Osteoblast (primary cell): ENCODE results near the gene PLAAT2. TPM values are rescaled to one million over a fixed set of nuclear protein-coding genes. Genes with fewer than 3 reads are reported as not detected.
A peak's percentile ranks its signal among the peaks of the same experiment; 100 is the strongest.

Experiments
- DNase-seq: peaks from one replicate; pipeline ENCODE4 v3.0.0; 2011; ENCODE audit warnings: low spot score, mixed read lengths; ENCODE audit not compliant: insufficient read length; ENCODE audit errors: missing footprints
- H2AFZ ChIP-seq: 2 replicates; pipeline ENCODE4 v1.6.0; 2011; ENCODE audit warnings: mild to moderate bottlenecking, low read length
- H3K27ac ChIP-seq: 2 replicates; pipeline ENCODE4 v1.5.1; 2011; ENCODE audit warnings: mild to moderate bottlenecking, low read depth, low read length, moderate library complexity
- H3K27me3 ChIP-seq: 2 replicates; pipeline ENCODE4 v1.6.0; 2012; ENCODE audit warnings: mild to moderate bottlenecking, control low read depth, inconsistent platforms, low read length, moderate library complexity; ENCODE audit not compliant: insufficient read depth
- H3K36me3 ChIP-seq: 2 replicates; pipeline ENCODE4 v1.5.1; 2011; ENCODE audit warnings: mild to moderate bottlenecking, low read length, control low read depth, moderate library complexity; ENCODE audit not compliant: insufficient read depth
- H3K4me1 ChIP-seq: 2 replicates; pipeline ENCODE4 v1.5.1; 2011; ENCODE audit warnings: mild to moderate bottlenecking, low read length, control low read depth, moderate library complexity; ENCODE audit not compliant: insufficient read depth
- H3K4me2 ChIP-seq: 2 replicates; pipeline ENCODE4 v1.6.0; 2011; ENCODE audit warnings: mild to moderate bottlenecking, low read length; ENCODE audit not compliant: insufficient read depth
- H3K4me3 ChIP-seq: fragments of 200-600 bp; sonication (generic); 3 replicates; pipeline ENCODE4 v1.5.1; 2012; ENCODE audit warnings: mild to moderate bottlenecking, low read length, inconsistent platforms; ENCODE audit not compliant: insufficient read depth
- H3K79me2 ChIP-seq: 2 replicates; pipeline ENCODE4 v1.6.0; 2012; ENCODE audit warnings: mild to moderate bottlenecking, low read length, control low read depth, inconsistent platforms; ENCODE audit not compliant: insufficient read depth
- H3K9me3 ChIP-seq: 2 replicates; pipeline ENCODE4 v1.5.1; 2011; ENCODE audit warnings: low read depth, low read length, control low read depth
- H4K20me1 ChIP-seq: 2 replicates; pipeline ENCODE4 v1.6.0; 2012; ENCODE audit warnings: mild to moderate bottlenecking, low read length, control low read depth; ENCODE audit not compliant: insufficient read depth
- CTCF ChIP-seq: IDR thresholded peaks from 2 replicates; pipeline ENCODE4 v1.5.1; 2011; ENCODE audit warnings: mild to moderate bottlenecking, low read depth, low read length, moderate library complexity; ENCODE audit errors: extremely low read depth
- total RNA-seq: library from RNA; depleted of rRNA; stranded (reverse); fragments of >200 nt; gene quantifications from 2 replicates; pipeline ENCODE4 v1.2.3, GENCODE V29; 2012

Gene PLAAT2
- total RNA-seq = not detected in 2 replicates

DNA sequence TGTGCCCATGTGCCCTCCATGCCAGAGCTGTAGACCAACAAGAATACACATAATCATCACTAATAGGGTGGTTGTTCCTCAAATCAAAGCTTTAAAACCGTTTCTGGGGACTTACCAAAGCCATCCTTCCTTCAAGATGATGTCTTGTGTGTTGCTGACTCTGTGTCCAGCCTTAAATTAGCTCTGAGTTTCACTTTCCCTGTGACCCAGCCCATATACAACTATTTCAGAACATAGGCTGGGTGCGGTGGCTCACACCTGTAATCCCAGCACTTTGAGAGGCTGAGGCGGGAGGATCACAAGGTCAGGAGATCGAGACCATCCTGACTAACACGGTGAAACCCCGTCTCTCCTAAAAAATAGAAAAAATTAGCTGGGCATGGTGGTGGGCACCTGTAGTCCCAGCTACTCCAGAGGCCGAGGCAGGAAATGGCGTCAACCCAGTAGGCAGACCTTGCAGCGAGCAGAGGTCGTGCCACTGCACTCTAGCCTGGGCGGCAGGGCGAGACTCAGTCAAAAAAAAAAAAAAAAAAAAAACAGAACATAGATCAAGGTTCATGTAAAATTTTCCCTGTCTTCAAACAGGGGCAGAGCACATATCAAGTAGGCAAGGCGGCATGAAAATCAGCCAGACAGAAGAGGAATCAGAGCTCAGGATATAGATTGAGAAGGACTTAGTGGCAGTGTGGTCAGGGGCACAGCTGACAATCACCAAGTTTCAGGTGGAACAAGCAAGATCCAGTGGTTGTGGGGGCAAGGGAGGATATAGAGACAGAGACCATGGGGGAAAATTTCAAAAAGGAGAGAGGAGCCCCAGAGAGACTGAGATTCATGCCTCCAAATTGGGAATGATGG lies at the start of gene PLAAT2:
Gene PLAAT2 (minus strand): TSS at position 179 of the 855 bp plus-strand sequence. CDS start 55 bp downstream, at position 124.
- Histone ChIP-seq H3K4me2 (no peak within 1 kb of the TSS), H4K20me1 (no peaks in the 10 kb centered on the region), H3K79me2 (no peaks in the 10 kb centered on the region), H3K27ac (no peak within 1 kb of the TSS), H3K36me3 (no peaks in the 10 kb centered on the region), H3K4me3 (no peak within 1 kb of the TSS), H3K9me3 (no peaks in the 10 kb centered on the region), H2AFZ (no peak within 1 kb of the TSS), H3K27me3 (no peaks in the 10 kb centered on the region), H3K4me1 (peaks cover 15% of the 10 kb centered on the region)
- DNase-seq = no peak
- TF ChIP-seq CTCF = no peak

GRCh38 chr11:63612181-63612580 lies 49.0 kb upstream of the PLAAT2 start:
- H3K4me2 ChIP-seq = peak overlapping the region; percentile 64
- DNase-seq = no peak

DNA sequence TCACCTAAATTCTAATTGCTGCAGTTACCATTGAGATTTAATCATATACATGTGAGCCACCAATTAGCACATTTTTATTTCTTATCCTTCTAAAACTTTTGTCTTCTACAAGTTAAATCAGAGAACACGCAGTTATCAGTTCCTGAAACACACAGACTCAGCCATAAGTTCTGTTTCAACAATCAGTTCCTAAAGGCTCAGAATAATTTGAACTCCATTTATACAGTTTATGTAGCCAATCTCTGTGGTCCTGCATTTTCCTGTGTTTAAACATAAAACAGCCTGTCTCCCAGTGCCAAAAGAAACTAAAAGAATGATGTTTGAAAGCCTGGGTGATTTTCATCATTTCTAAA lies 48.2 kb upstream of the PLAAT2 start:
- H3K27ac ChIP-seq = peak overlapping the region; percentile 73

More at GRCh38 chr11:63612181-63612580, 49.0 kb upstream of the PLAAT2 start:
- H2AFZ ChIP-seq = no peak overlapping the region
- no peaks in the 10 kb centered on the region for H3K27me3 ChIP-seq
- H4K20me1 ChIP-seq = no peaks in the 10 kb centered on the region
- peaks cover 51% of the 10 kb centered on the region for H3K4me1 ChIP-seq
- no peaks in the 10 kb centered on the region for H3K36me3 ChIP-seq
- no peak overlapping the region for H3K27ac ChIP-seq
- peaks cover 24% of the 10 kb centered on the region for H3K79me2 ChIP-seq
- no peak overlapping the region for H3K4me3 ChIP-seq
- TF ChIP-seq CTCF = no peak
- H3K9me3 ChIP-seq = no peaks in the 10 kb centered on the region

More for the DNA sequence above, 48.2 kb upstream of the PLAAT2 start:
- no peaks in the 10 kb centered on the region for H4K20me1 ChIP-seq
- TF ChIP-seq CTCF = no peak
- DNase-seq = no peak
- H3K27me3 ChIP-seq = no peaks in the 10 kb centered on the region
- peaks cover 32% of the 10 kb centered on the region for H3K79me2 ChIP-seq
- H3K36me3 ChIP-seq = no peaks in the 10 kb centered on the region
- no peak overlapping the region for H3K4me3 ChIP-seq
- H3K9me3 ChIP-seq = no peaks in the 10 kb centered on the region
- H3K4me1 ChIP-seq = peaks cover 51% of the 10 kb centered on the region
- peak overlapping the region; percentile 63 for H3K4me2 ChIP-seq
- H2AFZ ChIP-seq = no peak overlapping the region
